ENCODE results near the gene GSS.

DNA sequence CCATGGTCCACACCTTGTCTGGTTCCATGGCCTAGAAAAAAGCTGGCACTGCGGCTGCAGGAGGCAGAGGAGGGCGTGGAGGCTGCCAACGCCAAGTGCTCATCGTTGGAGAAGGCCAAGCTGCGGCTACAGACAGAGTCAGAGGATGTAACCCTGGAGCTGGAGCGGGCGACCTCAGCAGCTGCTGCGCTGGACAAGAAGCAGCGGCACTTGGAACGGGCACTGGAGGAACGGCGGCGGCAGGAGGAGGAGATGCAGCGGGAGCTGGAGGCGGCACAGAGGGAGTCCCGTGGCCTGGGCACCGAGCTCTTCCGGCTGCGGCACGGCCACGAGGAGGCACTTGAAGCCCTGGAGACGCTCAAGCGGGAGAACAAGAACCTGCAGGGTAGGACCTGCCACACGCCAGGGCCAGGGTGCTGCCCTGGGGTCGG, 43.4 kb upstream of the GSS start:
- TF ChIP-seq, protein P1, sequence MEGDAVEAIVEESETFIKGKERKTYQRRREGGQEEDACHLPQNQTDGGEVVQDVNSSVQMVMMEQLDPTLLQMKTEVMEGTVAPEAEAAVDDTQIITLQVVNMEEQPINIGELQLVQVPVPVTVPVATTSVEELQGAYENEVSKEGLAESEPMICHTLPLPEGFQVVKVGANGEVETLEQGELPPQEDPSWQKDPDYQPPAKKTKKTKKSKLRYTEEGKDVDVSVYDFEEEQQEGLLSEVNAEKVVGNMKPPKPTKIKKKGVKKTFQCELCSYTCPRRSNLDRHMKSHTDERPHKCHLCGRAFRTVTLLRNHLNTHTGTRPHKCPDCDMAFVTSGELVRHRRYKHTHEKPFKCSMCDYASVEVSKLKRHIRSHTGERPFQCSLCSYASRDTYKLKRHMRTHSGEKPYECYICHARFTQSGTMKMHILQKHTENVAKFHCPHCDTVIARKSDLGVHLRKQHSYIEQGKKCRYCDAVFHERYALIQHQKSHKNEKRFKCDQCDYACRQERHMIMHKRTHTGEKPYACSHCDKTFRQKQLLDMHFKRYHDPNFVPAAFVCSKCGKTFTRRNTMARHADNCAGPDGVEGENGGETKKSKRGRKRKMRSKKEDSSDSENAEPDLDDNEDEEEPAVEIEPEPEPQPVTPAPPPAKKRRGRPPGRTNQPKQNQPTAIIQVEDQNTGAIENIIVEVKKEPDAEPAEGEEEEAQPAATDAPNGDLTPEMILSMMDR (IDR thresholded peaks at IDR 0.05) = no peak
- TF ChIP-seq POLR2AphosphoS5 (IDR thresholded peaks at IDR 0.05) (no peak), POLR2A (IDR thresholded peaks at IDR 0.05) (no peak), EP300 (IDR thresholded peaks at IDR 0.05) (no peak)

Data from gastroesophageal sphincter (tissue), 3 donors.